Endodermal cell (in vitro differentiated cells): Measurements from ENCODE around the gene CPNE5. TPM values are rescaled to one million over a fixed set of nuclear protein-coding genes. Genes with fewer than 3 reads are reported as not detected.
A peak's percentile ranks its signal among the peaks of the same experiment; 100 is the strongest.
"Not testable (repeated sequence)": the region's sequence is repeated elsewhere in the genome, so short reads cannot be mapped to it uniquely, and the experiment has no call there.

Experiments
- DNase-seq: peaks from one replicate; pipeline ENCODE4 v3.0.0-alpha.2; 2017
- H3K27ac ChIP-seq: 2 replicates; pipeline ENCODE4 v1.5.1; 2013; ENCODE audit warnings: mild to moderate bottlenecking, low read depth, low read length, moderate library complexity
- H3K27me3 ChIP-seq: 2 replicates; pipeline ENCODE4 v1.6.1; 2013; ENCODE audit warnings: mild to moderate bottlenecking, low read length, moderate library complexity; ENCODE audit not compliant: insufficient read depth, control insufficient read depth, poor library complexity, severe bottlenecking
- H3K36me3 ChIP-seq: 2 replicates; pipeline ENCODE4 v1.7.0; 2013; ENCODE audit warnings: mild to moderate bottlenecking, low read length, moderate library complexity; ENCODE audit not compliant: control insufficient read depth, insufficient read depth
- H3K4me1 ChIP-seq: one replicate; pipeline ENCODE4 v1.7.0; 2013; ENCODE audit warnings: low read length; ENCODE audit not compliant: control insufficient read depth, insufficient read depth
- H3K4me3 ChIP-seq: 2 replicates; pipeline ENCODE4 v1.5.1; 2013; ENCODE audit warnings: mild to moderate bottlenecking, low read length, moderate library complexity
- H3K9ac ChIP-seq: 2 replicates; pipeline ENCODE4 v1.6.1; 2013; ENCODE audit warnings: mild to moderate bottlenecking, low read length, moderate library complexity; ENCODE audit not compliant: poor library complexity, severe bottlenecking; ENCODE audit errors: extremely low read depth
- H3K9me3 ChIP-seq: 2 replicates; pipeline ENCODE4 v1.6.1; 2013; ENCODE audit warnings: mild to moderate bottlenecking, low read length, moderate library complexity; ENCODE audit not compliant: control insufficient read depth
- H3K27ac Mint-ChIP-seq: 2 replicates; pipeline ENCODE4 v1.8.0; 2020; ENCODE audit warnings: mixed read lengths
- H3K27me3 Mint-ChIP-seq: 2 replicates; pipeline ENCODE4 v1.8.0; 2021; ENCODE audit warnings: mild to moderate bottlenecking, mixed read lengths; ENCODE audit not compliant: insufficient read depth
- H3K36me3 Mint-ChIP-seq: 2 replicates; pipeline ENCODE4 v1.8.0; 2020; ENCODE audit warnings: low read depth, mixed read lengths
- H3K4me1 Mint-ChIP-seq: 2 replicates; pipeline ENCODE4 v1.8.0; 2020; ENCODE audit warnings: mixed read lengths
- H3K4me3 Mint-ChIP-seq: 2 replicates; pipeline ENCODE4 v1.8.0; 2020; ENCODE audit warnings: mild to moderate bottlenecking, moderate library complexity, mixed read lengths
- H3K9me3 Mint-ChIP-seq: 2 replicates; pipeline ENCODE4 v1.8.0; 2020; ENCODE audit warnings: mild to moderate bottlenecking, mixed read lengths
- CTCF ChIP-seq: fragments of 200-600 bp; sonication (generic); conservative IDR thresholded peaks from 2 replicates; pipeline ENCODE4 v1.5.0; 2021; ENCODE audit warnings: antibody characterized with exemption, mild to moderate bottlenecking
- WGBS, 2 experiments: methylation state at CpG; one replicate each; pipeline versions ENCODE4 v1.1.5 to v1.1.7; 2013; ENCODE audit warnings: missing lambda C conversion rate in 2 of 2, mixed read lengths in 1 of 2; ENCODE audit not compliant: insufficient coverage in 1 of 2, insufficient read length in 1 of 2; 5-methylcytosine and 5-hydroxymethylcytosine counted together
- total RNA-seq, 2 donors: library from RNA; stranded (reverse); fragmentation: NEBNext Ultra II Directional in 1 of 2; extraction: Animal tissue kit (Norgen Biotek cat#: 25700) in 1 of 2; gene quantifications; 2 replicates in 1 of 2; 3 replicates in 1 of 2; pipeline ENCODE4 v1.2.1, GENCODE V29; 2021

CPNE5 gene
- total RNA-seq, 2 donors from 2014 or later, result 0.26 to 0.42 TPM

DNA sequence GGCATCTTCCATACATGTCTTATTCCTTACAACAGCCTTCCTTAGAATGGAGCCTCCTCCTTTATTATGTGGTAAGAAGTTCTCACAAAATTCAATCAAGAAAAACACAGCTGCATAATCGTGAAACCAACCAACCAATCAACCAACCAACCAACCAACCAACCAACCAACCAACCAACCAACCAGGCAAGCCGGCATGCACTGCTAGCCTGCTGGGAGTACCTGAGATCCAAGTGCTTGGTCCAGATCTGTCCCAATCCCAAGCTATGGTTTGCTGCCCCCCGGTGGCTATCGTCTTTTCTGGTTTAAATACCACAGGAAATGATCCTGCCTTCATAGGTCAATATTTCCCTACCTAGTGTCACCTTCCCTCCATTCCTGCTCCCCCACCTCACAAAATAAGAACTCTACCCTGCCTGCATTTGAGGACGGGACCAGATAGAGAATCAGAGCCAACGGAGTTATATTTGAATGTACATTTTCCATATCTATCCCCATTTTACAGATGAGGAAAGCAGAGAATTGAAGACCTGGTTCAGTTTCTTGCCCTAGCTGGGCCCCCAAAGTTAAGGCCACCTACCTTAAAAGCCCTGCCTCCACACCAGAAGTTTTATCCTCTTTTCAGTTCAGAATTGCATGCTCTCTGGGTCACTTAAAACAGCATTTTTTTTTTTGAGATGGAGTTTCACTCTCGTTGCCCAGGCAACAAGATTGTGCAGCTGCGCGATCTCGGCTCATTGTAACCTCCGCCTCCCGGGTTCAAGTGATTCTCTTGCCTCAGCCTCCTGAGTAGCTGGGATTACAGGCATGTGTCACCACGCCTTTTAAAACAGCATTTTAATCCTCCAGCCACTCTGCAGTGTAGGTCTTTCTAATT lies 114.5 kb downstream of the CPNE5 start:
- no peaks in the 10 kb centered on the region for H3K36me3 ChIP-seq
- Mint-ChIP-seq H3K4me3 (no peak overlapping the region), H3K4me1 (peaks cover 1% of the 10 kb centered on the region), H3K36me3 (no peaks in the 10 kb centered on the region), H3K27me3 (peaks cover 2% of the 10 kb centered on the region), H3K27ac (no peak overlapping the region), H3K9me3 (no peaks in the 10 kb centered on the region)
- WGBS, 2 experiments, result 54 to 61% methylated on average over 9 to 13 of the region's 13 CpGs
- no peaks in the 10 kb centered on the region for H3K27me3 ChIP-seq
- no peak overlapping the region for H3K27ac ChIP-seq
- peak; percentile 77 for TF ChIP-seq CTCF
- DNase-seq, result peak; percentile 93
- no peaks in the 10 kb centered on the region for H3K9me3 ChIP-seq
- no peak overlapping the region for H3K4me3 ChIP-seq
- H3K9ac ChIP-seq, result no peak overlapping the region
- H3K4me1 ChIP-seq, result no peaks in the 10 kb centered on the region

DNA sequence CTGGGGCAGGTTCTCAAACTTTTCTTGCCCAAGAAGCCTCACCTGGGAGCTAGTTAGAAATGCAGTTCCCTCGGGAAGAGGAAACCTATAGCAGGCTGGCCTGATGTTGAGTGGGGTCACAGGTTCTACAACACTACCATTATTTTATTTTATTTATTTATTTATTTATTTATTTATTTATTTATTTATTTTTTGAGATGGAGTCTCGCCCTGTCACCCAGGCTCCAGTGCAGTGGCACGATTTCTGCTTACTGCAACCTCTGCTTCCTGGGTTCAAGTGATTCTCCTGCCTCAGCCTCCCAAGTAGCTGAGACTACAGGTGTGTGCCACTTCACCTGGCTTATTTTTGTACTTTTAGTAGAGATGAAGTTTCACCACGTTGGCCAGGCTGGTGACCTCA lies 115.3 kb downstream of the CPNE5 start:
- H3K27ac Mint-ChIP-seq, H3K9me3 ChIP-seq, H3K9me3 Mint-ChIP-seq, H3K27ac ChIP-seq, H3K4me1 Mint-ChIP-seq, H3K4me1 ChIP-seq, H3K36me3 ChIP-seq, DNase-seq, H3K9ac ChIP-seq, H3K4me3 ChIP-seq, H3K36me3 Mint-ChIP-seq, H3K4me3 Mint-ChIP-seq, H3K27me3 ChIP-seq, H3K27me3 Mint-ChIP-seq: not testable (repeated sequence)
- 79 to 89% methylated on average over 2 to 4 of the region's 4 CpGs for WGBS, 2 experiments

- Mint-ChIP-seq H3K27me3 (no peaks in the 10 kb centered on the region), H3K36me3 (no peaks in the 10 kb centered on the region), H3K4me3 (no peak overlapping the region), H3K9me3 (no peaks in the 10 kb centered on the region), H3K27ac (no peak overlapping the region), H3K4me1 (peaks cover 1% of the 10 kb centered on the region)
- no peaks in the 10 kb centered on the region for H3K9me3 ChIP-seq
- H3K27ac ChIP-seq, result no peak overlapping the region
- no peak overlapping the region for H3K9ac ChIP-seq
- H3K4me1 ChIP-seq, result no peaks in the 10 kb centered on the region
- H3K4me3 ChIP-seq, result no peak overlapping the region
- no peaks in the 10 kb centered on the region for H3K36me3 ChIP-seq
- no peak for DNase-seq
- no peaks in the 10 kb centered on the region for H3K27me3 ChIP-seq
- no peak for TF ChIP-seq CTCF
- WGBS, 2 experiments, result 89 to 95% methylated on average over 2 of the region's 2 CpGs
These were observed 116.4 kb downstream of the CPNE5 start for GRCh38 chr6:36722879-36723278.
